AG10803 (cell line): Measurements from ENCODE around the gene TMEM271.

Source experiments
- DNase-seq: peaks from one replicate; pipeline ENCODE4 v3.0.0; 2010; ENCODE audit warnings: low read depth
- H3K4me3 ChIP-seq: 2 replicates; pipeline ENCODE4 v1.5.1; 2011; ENCODE audit warnings: mild to moderate bottlenecking, low read length, control low read depth
- CTCF ChIP-seq: conservative IDR thresholded peaks from 2 replicates; pipeline ENCODE4 v1.5.1; 2011; ENCODE audit warnings: mild to moderate bottlenecking, low read length, control low read depth, inconsistent platforms

Gene TMEM271

GRCh38 chr4:571838-572572 lies 4.1 kb downstream of the TMEM271 start:
- DNase-seq: no peak
- H3K4me3 ChIP-seq: no peak overlapping the region
- TF ChIP-seq CTCF: no peak

GRCh38 chr4:570754-571153 lies 5.3 kb downstream of the TMEM271 start:
- no peak overlapping the region for H3K4me3 ChIP-seq
- no peak for DNase-seq
- TF ChIP-seq CTCF: no peak

- H3K4me3 ChIP-seq: no peak overlapping the region
- DNase-seq: no peak
- TF ChIP-seq CTCF: no peak
Measured at GRCh38 chr4:569958-570667, 6.0 kb downstream of the TMEM271 start.

GRCh38 chr4:568962-569361 lies 7.1 kb downstream of the TMEM271 start:
- no peak for TF ChIP-seq CTCF
- H3K4me3 ChIP-seq: no peak overlapping the region
- no peak for DNase-seq

GRCh38 chr4:568351-568652 lies 7.8 kb downstream of the TMEM271 start:
- TF ChIP-seq CTCF: no peak

GRCh38 chr4:567457-568350 lies 8.4 kb downstream of the TMEM271 start:
- no peak for TF ChIP-seq CTCF
- H3K4me3 ChIP-seq: no peak overlapping the region
- no peak for DNase-seq

More at GRCh38 chr4:568351-568652, 7.8 kb downstream of the TMEM271 start:
- DNase-seq: no peak
- no peak overlapping the region for H3K4me3 ChIP-seq
